K562 (cell line): ENCODE data around the gene FYTTD1. TPM values are rescaled to one million over a fixed set of nuclear protein-coding genes. Genes with fewer than 3 reads are reported as not detected.

Experiments
- ATAC-seq: fragments of 200-7000 bp; cut with Tn5 transposase; 3 replicates; pipeline ENCODE4 v1.9.1; 2020; ENCODE audit warnings: moderate library complexity
- BruUV-seq: library from RNA; stranded (reverse); fragments of 400-500 nt; replicated peaks from 2 replicates; lab custom pipeline; 2021; lab: Mats Ljungman, UMichigan
- CTCF ChIA-PET: fragments of 300-600 bp; formaldehyde crosslinking; extraction: SDS; loops from one replicate; lab custom pipeline; 2021; ENCODE audit warnings: low intra/inter-chr PET ratio; lab: Yijun Ruan, JAX
- POLR2A ChIA-PET: fragments of 300-600, 350-650 bp; sonication (Branson Sonifier 250); formaldehyde crosslinking; extraction: SDS; loops from one replicate; lab custom pipeline; 2021; ENCODE audit warnings: antibody characterized with exemption, inconsistent platforms; lab: Yijun Ruan, JAX
- DNase-seq, 4 experiments: peaks; one replicate each; pipeline versions ENCODE4 v3.0.0 to v3.0.0-alpha.2; 2011 to 2018; ENCODE audit warnings: low spot score in 3 of 4, mixed read lengths in 3 of 4; ENCODE audit errors: extremely low read depth in 1 of 4
- FAIRE-seq: peaks from 2 replicates; lab custom pipeline; 2011; peaks lifted over from hg19 to GRCh38; lab: Jason Lieb, UNC
- H2AFZ ChIP-seq: 2 replicates; pipeline ENCODE4 v1.6.0; 2011; ENCODE audit warnings: low read depth, low read length, control low read depth, inconsistent platforms
- H3K27ac ChIP-seq: fragments of 200-600 bp; 3 replicates; pipeline ENCODE4 v1.8.0; 2011; ENCODE audit warnings: low read depth, mild to moderate bottlenecking, control low read depth, inconsistent platforms, low read length, moderate library complexity, mixed read lengths; ENCODE audit errors: extremely low read depth
- H3K27me3 ChIP-seq, 2 experiments: fragments of 300-600 bp in 1 of 2; 2 replicates in 1 of 2; 3 replicates in 1 of 2; pipeline versions ENCODE4 v1.6.0 to v1.8.0; 2011; ENCODE audit warnings: inconsistent platforms in 2 of 2, low read length in 2 of 2, mild to moderate bottlenecking in 1 of 2, mixed read lengths in 1 of 2, moderate library complexity in 1 of 2; ENCODE audit not compliant: control insufficient read depth in 2 of 2, insufficient read depth in 2 of 2
- H3K36me3 ChIP-seq: fragments of 300-600 bp; 3 replicates; pipeline ENCODE4 v1.8.0; 2011; ENCODE audit warnings: mild to moderate bottlenecking, low read length, inconsistent platforms; ENCODE audit not compliant: control insufficient read depth, insufficient read depth
- H3K4me1 ChIP-seq, 2 experiments: fragments of 200-600 bp in 1 of 2; replicated peaks in 1 of 2; 2 replicates in 1 of 2; 3 replicates in 1 of 2; pipeline versions ENCODE4 v1.5.1 to v1.8.0; 2011; ENCODE audit warnings: inconsistent platforms in 2 of 2, low read length in 2 of 2, mild to moderate bottlenecking in 1 of 2, mixed read lengths in 1 of 2, moderate library complexity in 1 of 2; ENCODE audit not compliant: control insufficient read depth in 2 of 2, insufficient read depth in 2 of 2
- H3K4me2 ChIP-seq: 2 replicates; pipeline ENCODE4 v1.6.1; 2011; ENCODE audit warnings: low read length, control low read depth, inconsistent platforms, mixed read lengths; ENCODE audit not compliant: insufficient read depth
- H3K4me3 ChIP-seq: fragments of 200-600 bp; sonication (generic), shearing (Covaris generic); 2 replicates; pipeline ENCODE4 v1.5.1; 2016; ENCODE audit warnings: control low read depth, inconsistent platforms
- H3K79me2 ChIP-seq: fragments of 200-600 bp; 3 replicates; pipeline ENCODE4 v1.8.0; 2011; ENCODE audit warnings: low read length, inconsistent platforms; ENCODE audit not compliant: control insufficient read depth, insufficient read depth
- H3K9ac ChIP-seq, 2 experiments: 2 replicates each; pipeline versions ENCODE4 v1.6.0 to v1.6.1; 2011; ENCODE audit warnings: low read depth in 2 of 2, low read length in 2 of 2, control low read depth in 1 of 2, inconsistent platforms in 1 of 2, mild to moderate bottlenecking in 1 of 2, mixed read lengths in 1 of 2; ENCODE audit not compliant: insufficient read depth in 1 of 2
- H3K9me1 ChIP-seq: one replicate; pipeline ENCODE4 v1.6.0; 2011; ENCODE audit warnings: inconsistent platforms, mild to moderate bottlenecking, low read length, moderate library complexity; ENCODE audit not compliant: control insufficient read depth, insufficient read depth
- H3K9me3 ChIP-seq: replicated peaks from 2 replicates; pipeline ENCODE4 v1.5.1; 2011; ENCODE audit warnings: low read depth, low read length, inconsistent platforms; ENCODE audit not compliant: control insufficient read depth, insufficient read depth
- H4K20me1 ChIP-seq: replicated peaks from 2 replicates; pipeline ENCODE4 v1.6.1; 2011; ENCODE audit warnings: low read length, inconsistent platforms, mixed read lengths; ENCODE audit not compliant: control insufficient read depth, insufficient read depth
- CCNT2 ChIP-seq: IDR thresholded peaks from 2 replicates; pipeline ENCODE4 v1.6.1; 2011; ENCODE audit warnings: borderline replicate concordance, low read depth, mild to moderate bottlenecking, moderate library complexity, mixed read lengths, low read length; ENCODE audit not compliant: insufficient read length; ENCODE audit errors: extremely low read depth
- FOXJ3 ChIP-seq: sonication (generic); formaldehyde crosslinking; IDR thresholded peaks from 2 replicates; pipeline ENCODE4 v1.4.0; 2020; ENCODE audit warnings: mild to moderate bottlenecking, missing genetic modification reagents
- HINFP ChIP-seq: fragments of 450-650 bp; conservative IDR thresholded peaks from 2 replicates; pipeline ENCODE4 v1.6.1; 2016; ENCODE audit warnings: missing genetic modification characterization, low read depth, mild to moderate bottlenecking, control low read depth, missing compliant biosample characterization
- NR4A1 ChIP-seq, 2 experiments: fragments of 250-450 bp in 1 of 2; fragments of 450-650 bp in 1 of 2; sonication (Bioruptor Pico) in 1 of 2; IDR thresholded peaks; 2 replicates each; pipeline versions ENCODE4 v1.4.0 to v1.6.1; 2016 to 2020; ENCODE audit warnings: mild to moderate bottlenecking in 2 of 2, missing compliant biosample characterization in 1 of 2, missing genetic modification characterization in 1 of 2, moderate library complexity in 1 of 2
- RBM25 ChIP-seq: fragments of 200-400 bp; formaldehyde crosslinking; IDR thresholded peaks from 2 replicates; pipeline ENCODE4 v1.6.1; 2018; ENCODE audit warnings: low read length, low read depth, moderate library complexity; ENCODE audit not compliant: severe bottlenecking
- ZNF121 ChIP-seq: sonication (generic); formaldehyde crosslinking; conservative IDR thresholded peaks from 2 replicates; pipeline ENCODE4 v1.8.0; 2022; ENCODE audit warnings: missing genetic modification reagents
- ZNF586 ChIP-seq: fragments of 450-650 bp; formaldehyde crosslinking; conservative IDR thresholded peaks from 2 replicates; pipeline ENCODE4 v1.4.0; 2020; ENCODE audit warnings: mild to moderate bottlenecking, moderate library complexity
- WGBS: fragments of 100-300 bp; shearing (Covaris generic); methylation state at CpG from one replicate; pipeline ENCODE4 v1.1.6; 2016; ENCODE audit warnings: low coverage, mixed read lengths; ENCODE audit not compliant: insufficient coverage; ENCODE audit errors: missing lambda C conversion rate; 5-methylcytosine and 5-hydroxymethylcytosine counted together
- in situ Hi-C: fragments of 300-500 bp; cut with MboI; formaldehyde crosslinking; loops from 4 replicates; pipeline ENCODE4 v1.15.0; 2018; ENCODE audit warnings: inconsistent platforms, mixed read lengths
- intact Hi-C: fragments of 100-400 bp; cut with micrococcal nuclease; formaldehyde crosslinking; loops from 2 replicates; pipeline ENCODE4 v1.14.2; 2022
- polyA plus RNA-seq, 8 experiments: library from polyadenylated mRNA; depleted of rRNA in 4 of 8; stranded (reverse) in 5 of 8; unstranded in 3 of 8; fragments of >200 nt; fragmentation: Nextera tagmentation in 2 of 8; fragmentation: Illumina TruSeq in 1 of 8; extraction: Ambion mirVana in 2 of 8; extraction: Trizol in 1 of 8; gene quantifications; 2 replicates each; pipeline versions ENCODE4 v1.2.1 to v1.2.3, GENCODE V29; 2011 to 2014; ENCODE audit warnings: inconsistent platforms in 1 of 8, missing spikeins in 1 of 8
- total RNA-seq, 7 experiments: library from RNA; depleted of rRNA in 6 of 7; stranded (reverse); fragments of >200 nt in 6 of 7; fragmentation: Illumina TruSeq in 2 of 7; extraction: Trizol in 2 of 7; gene quantifications; 2 replicates each; pipeline versions ENCODE4 v1.2.1 to v1.2.3, GENCODE V29; 2011 to 2021; ENCODE audit warnings: low replicate concordance in 1 of 7

FYTTD1 gene
- total and polyA plus RNA-seq, 9 of the 15 experiments (the other 6 are each of a cell fraction or from before 2014, with no cell fraction given) = 35.7 to 106 (median 76.3) TPM

GRCh38 chr3:197713477-197713822, 36.2 kb upstream of the FYTTD1 start (continued):
- TF ChIP-seq HINFP (tag) = no peak
- TF ChIP-seq, all 486 proteins: peak for 0

GRCh38 chr3:197714251-197714650, 35.4 kb upstream of the FYTTD1 start:
- no peak for ATAC-seq
- Histone ChIP-seq H3K27me3 (no peaks in the 10 kb centered on the region), H3K36me3 (peaks cover 26% of the 10 kb centered on the region; the same call in 2 of the 3 replicates), H3K79me2 (no peaks in the 10 kb centered on the region)
- 84% methylated on average over 4 of the region's 4 CpGs for WGBS
- 0 out of 2 replicates have a peak, but pooled peaks have one; percentile 24 for TF ChIP-seq ZNF121 (CRISPR knock-in tag)
- TF ChIP-seq CCNT2 = no peak
- TF ChIP-seq FOXJ3 = no peak
- no peak for TF ChIP-seq ZNF586 (CRISPR knock-in tag)
- no peak for TF ChIP-seq NR4A1 (CRISPR knock-in tag; IDR thresholded peaks at IDR 0.05)
- TF ChIP-seq NR4A1 (tag; IDR thresholded peaks at IDR 0.05) = no peak
- TF ChIP-seq RBM25 = peak; percentile 42
- TF ChIP-seq, all 486 proteins: peak for 2
- Histone ChIP-seq H3K9ac (no peak overlapping the region), H3K27ac (no peak overlapping the region), H2AFZ (no peak overlapping the region), H3K9me1 (no peaks in the 10 kb centered on the region), H3K9me3 (no peaks in the 10 kb centered on the region), H3K4me1 (peaks cover 3 to 4% of the 10 kb centered on the region in 2 experiments; a peak in 2 of 5 replicates), H3K4me2 (no peak overlapping the region), H4K20me1 (no peaks in the 10 kb centered on the region), H3K4me3 (no peak overlapping the region)
- BruUV-seq = no TSS peak
- DNase-seq (no peak), FAIRE-seq (no peak)
- POLR2A ChIA-PET = interaction anchor here (0.6 to 1.7 kb wide), 4 partner anchors 18 to 255 kb away, joined by 3 to 4 read pairs (median 4); no protein-coding TSS in a partner anchor
- intact Hi-C loops (no loop called here), in situ Hi-C loops (no loop called here)
- CTCF ChIA-PET = no interaction called here
